Spleen (tissue), 11 donors: ENCODE data around the gene EVA1A. TPM values are rescaled to one million over a fixed set of nuclear protein-coding genes. Genes with fewer than 3 reads are reported as not detected.

Source experiments
- DNase-seq: peaks from one replicate; pipeline ENCODE4 v3.0.0-alpha.2; 2020
- H3K27ac ChIP-seq, 8 donors: fragments of 200-600 bp; sonication (generic) in 7 of 8; 1 replicate in 4 of 8; 2 replicates in 4 of 8; pipeline versions ENCODE4 v1.5.0 to v1.8.0; 2016 to 2021; ENCODE audit warnings: inconsistent platforms in 4 of 8, mild to moderate bottlenecking in 4 of 8, moderate library complexity in 1 of 8
- H3K27me3 ChIP-seq, 7 donors: fragments of 200-600 bp; sonication (generic) in 6 of 7; replicated peaks in 1 of 7; 1 replicate in 4 of 7; 2 replicates in 3 of 7; pipeline versions ENCODE4 v1.5.0 to v1.8.0; 2016 to 2021; ENCODE audit warnings: inconsistent platforms in 3 of 7, mild to moderate bottlenecking in 1 of 7
- H3K36me3 ChIP-seq, 6 donors: fragments of 200-600 bp; sonication (generic) in 5 of 6; 1 replicate in 4 of 6; 2 replicates in 2 of 6; pipeline versions ENCODE4 v1.5.0 to v1.8.0; 2016 to 2021; ENCODE audit warnings: inconsistent platforms in 2 of 6
- H3K4me1 ChIP-seq, 6 donors: fragments of 200-600 bp; sonication (generic) in 5 of 6; 1 replicate in 3 of 6; 2 replicates in 3 of 6; pipeline versions ENCODE4 v1.5.0 to v1.8.0; 2016 to 2021; ENCODE audit warnings: inconsistent platforms in 3 of 6
- H3K4me3 ChIP-seq, 8 donors: fragments of 200-600 bp; sonication (generic) in 7 of 8; 1 replicate in 4 of 8; 2 replicates in 4 of 8; pipeline versions ENCODE4 v1.5.0 to v1.8.0; 2016 to 2021; ENCODE audit warnings: inconsistent platforms in 4 of 8, mild to moderate bottlenecking in 4 of 8, moderate library complexity in 2 of 8
- H3K9me3 ChIP-seq, 8 donors: fragments of 200-600 bp; sonication (generic) in 7 of 8; 1 replicate in 4 of 8; 2 replicates in 4 of 8; pipeline versions ENCODE4 v1.5.0 to v1.8.0; 2016 to 2021; ENCODE audit warnings: inconsistent platforms in 4 of 8
- POLR2A ChIP-seq, 3 donors: fragments of 450-650 bp; IDR thresholded peaks; one replicate each; pipeline ENCODE4 v1.5.1; 2017; ENCODE audit warnings: antibody characterized with exemption in 3 of 3, mild to moderate bottlenecking in 1 of 3
- POLR2AphosphoS5 ChIP-seq, 3 donors: sonication (generic); formaldehyde crosslinking; IDR thresholded peaks; one replicate each; pipeline ENCODE4 v1.5.1; 2017; ENCODE audit warnings: antibody characterized with exemption in 3 of 3
- WGBS, 5 donors: extraction: QIAGEN DNeasy Blood & Tissue Kit in 3 of 5; methylation state at CpG; one replicate each; pipeline versions ENCODE4 v1.1.5 to v1.1.7; 2013 to 2018; 5-methylcytosine and 5-hydroxymethylcytosine counted together
- intact Hi-C: fragments of 100-400 bp; cut with DNase I; formaldehyde crosslinking; loops from one replicate; pipeline ENCODE4 v1.15.0; 2023; ENCODE audit warnings: low total_unique reads
- polyA plus RNA-seq, 3 donors: library from polyadenylated mRNA; stranded (reverse); fragments of 200-250 nt; gene quantifications; one replicate each; pipeline ENCODE4 v1.2.1, GENCODE V29; 2013
- total RNA-seq, 7 donors: library from RNA; depleted of rRNA in 3 of 7; stranded (reverse); fragments of >200 nt in 3 of 7; fragmentation: NEBNext Ultra II Directional in 4 of 7; extraction: Animal tissue kit (Norgen Biotek cat#: 25700) in 4 of 7; gene quantifications; one replicate each; pipeline versions ENCODE4 v1.1.0 to v1.2.1, GENCODE V29; 2016 to 2021
- TF ChIP-seq, protein P1 (sequence below), 11 experiments: fragments of 200-600 bp in 7 of 11; fragments of 450-650 bp in 4 of 11; sonication (generic) in 4 of 11; IDR thresholded peaks in 8 of 11; conservative IDR thresholded peaks in 3 of 11; 1 replicate in 7 of 11; 2 replicates in 4 of 11; pipeline versions ENCODE4 v1.4.0 to v1.8.0; 2016 to 2021; ENCODE audit warnings: antibody characterized with exemption in 11 of 11, inconsistent platforms in 4 of 11, mild to moderate bottlenecking in 1 of 11
- donor health status: healthy with polysubstance abuse.
- donor health status: DM: no; HTN: no; CAD: no; lungs with moderate emphysema.
- donor health status: DM: no; HTN: no; CAD: no.
- donor health status: Bipolar disorder and iron deficiency.
- donor health status: healthy.
- donor health status: DM: no; HTN: no; CAD: no.
- donor health status: DM: yes; HTN: yes; CAD: no.

Gene EVA1A
- total and polyA plus RNA-seq, 10 donors: 6.2 to 30.3 (median 14.4) TPM

DNA sequence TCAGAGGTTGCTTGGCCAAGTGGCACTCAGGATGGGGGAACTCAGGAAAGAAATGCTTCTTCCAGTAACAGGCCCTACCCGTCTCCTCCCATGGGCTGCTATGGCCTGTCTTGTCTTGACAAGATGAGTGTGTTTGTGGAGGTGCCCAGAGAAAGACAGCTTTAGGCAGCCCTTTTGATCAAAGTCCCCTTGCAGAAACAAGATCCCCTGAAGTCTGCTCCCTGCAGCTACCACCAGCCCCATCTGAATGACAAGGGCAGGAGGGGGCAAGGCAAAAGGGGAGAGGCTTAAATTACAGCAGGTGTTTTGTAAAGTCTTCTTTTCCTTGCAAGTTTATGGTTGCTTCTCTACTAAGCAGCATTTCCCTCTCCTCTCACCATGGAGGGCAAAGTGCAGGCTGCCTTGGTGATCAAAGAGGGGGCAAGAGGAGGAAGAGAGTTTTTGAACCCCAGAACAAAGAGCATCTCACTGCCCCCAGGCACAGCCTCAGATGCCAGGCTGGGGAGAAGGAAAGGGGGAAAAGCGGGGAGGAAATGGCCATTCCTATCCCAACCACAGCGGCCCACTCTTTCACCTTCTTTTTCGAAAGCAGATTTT lies 6.7 kb downstream of the EVA1A start:
- no peak for DNase-seq
- WGBS, 5 donors: 87 to 96% (median 90%) methylated on average over 4 of the region's 4 CpGs
- TF ChIP-seq POLR2A (IDR thresholded peaks at IDR 0.05) (no peak), POLR2AphosphoS5 (IDR thresholded peaks at IDR 0.05) (no peak)
- TF ChIP-seq, protein P1, sequence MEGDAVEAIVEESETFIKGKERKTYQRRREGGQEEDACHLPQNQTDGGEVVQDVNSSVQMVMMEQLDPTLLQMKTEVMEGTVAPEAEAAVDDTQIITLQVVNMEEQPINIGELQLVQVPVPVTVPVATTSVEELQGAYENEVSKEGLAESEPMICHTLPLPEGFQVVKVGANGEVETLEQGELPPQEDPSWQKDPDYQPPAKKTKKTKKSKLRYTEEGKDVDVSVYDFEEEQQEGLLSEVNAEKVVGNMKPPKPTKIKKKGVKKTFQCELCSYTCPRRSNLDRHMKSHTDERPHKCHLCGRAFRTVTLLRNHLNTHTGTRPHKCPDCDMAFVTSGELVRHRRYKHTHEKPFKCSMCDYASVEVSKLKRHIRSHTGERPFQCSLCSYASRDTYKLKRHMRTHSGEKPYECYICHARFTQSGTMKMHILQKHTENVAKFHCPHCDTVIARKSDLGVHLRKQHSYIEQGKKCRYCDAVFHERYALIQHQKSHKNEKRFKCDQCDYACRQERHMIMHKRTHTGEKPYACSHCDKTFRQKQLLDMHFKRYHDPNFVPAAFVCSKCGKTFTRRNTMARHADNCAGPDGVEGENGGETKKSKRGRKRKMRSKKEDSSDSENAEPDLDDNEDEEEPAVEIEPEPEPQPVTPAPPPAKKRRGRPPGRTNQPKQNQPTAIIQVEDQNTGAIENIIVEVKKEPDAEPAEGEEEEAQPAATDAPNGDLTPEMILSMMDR (IDR thresholded peaks at IDR 0.05 in 8 of 11, conservative IDR thresholded peaks at IDR 0.05 in 3 of 11): no peak
- H3K27ac ChIP-seq: no peak overlapping the region
- no peaks in the 10 kb centered on the region for H3K9me3 ChIP-seq
- H3K4me1 ChIP-seq: no peaks in the 10 kb centered on the region
- no peaks in the 10 kb centered on the region for H3K36me3 ChIP-seq
- no peak overlapping the region for H3K4me3 ChIP-seq
- intact Hi-C loops: no loop called here
- peaks cover 0 to 15% (median 0%) of the 10 kb centered on the region in 7 donors for H3K27me3 ChIP-seq

DNA sequence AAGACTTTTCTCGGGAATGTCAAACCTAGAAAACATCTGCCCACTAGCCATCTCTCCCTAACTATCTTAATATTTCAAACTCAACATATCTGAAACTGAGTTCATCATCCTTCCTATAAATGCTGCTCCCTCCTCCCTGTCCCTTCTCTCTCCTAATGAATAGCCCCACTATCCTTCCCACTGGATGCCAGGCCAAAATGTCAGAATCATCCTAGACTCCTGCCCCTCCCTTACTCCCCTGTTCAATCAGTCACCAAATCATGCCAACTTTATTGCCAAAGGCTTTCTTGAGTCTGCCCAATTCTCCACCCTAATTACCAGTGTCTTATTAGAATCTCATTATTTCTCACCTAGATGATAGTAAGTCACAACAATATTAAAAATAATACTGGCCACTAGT lies 8.5 kb downstream of the EVA1A start:
- intact Hi-C loops: no loop called here
- no peak for DNase-seq
- Histone ChIP-seq H3K27ac (no peak overlapping the region), H3K9me3 (no peaks in the 10 kb centered on the region), H3K27me3 (peaks cover 0 to 3% (median 0%) of the 10 kb centered on the region in 7 donors), H3K4me3 (no peak overlapping the region), H3K4me1 (no peaks in the 10 kb centered on the region), H3K36me3 (no peaks in the 10 kb centered on the region)
- 79 to 97% (median 87%) methylated on average over 1 of the region's 1 CpG for WGBS, 5 donors
- TF ChIP-seq, protein P1 (IDR thresholded peaks at IDR 0.05 in 8 of 11, conservative IDR thresholded peaks at IDR 0.05 in 3 of 11): no peak

DNA sequence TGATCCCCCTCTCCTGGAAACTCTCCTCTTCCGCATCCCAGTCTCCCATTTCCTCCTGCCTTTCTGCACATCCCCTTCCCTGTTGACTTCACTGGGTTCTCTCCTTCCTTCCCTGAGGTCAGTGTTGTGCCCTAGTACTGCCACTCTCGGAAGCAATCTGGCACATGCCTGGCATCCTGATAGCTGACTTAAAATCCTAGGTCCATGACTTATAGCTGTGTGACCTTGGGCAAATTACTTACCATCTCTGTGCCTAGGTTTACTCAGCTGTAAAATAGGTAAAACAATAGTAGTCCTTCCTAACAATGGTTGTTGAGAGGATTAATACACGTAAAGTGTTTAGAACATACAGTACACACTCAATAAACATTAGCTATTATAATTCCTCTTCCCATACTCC lies 9.3 kb downstream of the EVA1A start:
- no peak for DNase-seq
- no peaks in the 10 kb centered on the region for H3K4me1 ChIP-seq
- H3K27ac ChIP-seq: no peak overlapping the region
- H3K4me3 ChIP-seq: no peak overlapping the region
- H3K9me3 ChIP-seq: no peaks in the 10 kb centered on the region
- intact Hi-C loops: no loop called here
- 87 to 94% (median 92%) methylated on average over 3 of the region's 3 CpGs for WGBS, 5 donors
- H3K36me3 ChIP-seq: no peaks in the 10 kb centered on the region
- TF ChIP-seq POLR2A (IDR thresholded peaks at IDR 0.05): no peak
- no peak for TF ChIP-seq POLR2AphosphoS5 (IDR thresholded peaks at IDR 0.05)
- TF ChIP-seq, protein P1 (IDR thresholded peaks at IDR 0.05 in 8 of 11, conservative IDR thresholded peaks at IDR 0.05 in 3 of 11): no peak
- H3K27me3 ChIP-seq: no peaks in the 10 kb centered on the region

DNA sequence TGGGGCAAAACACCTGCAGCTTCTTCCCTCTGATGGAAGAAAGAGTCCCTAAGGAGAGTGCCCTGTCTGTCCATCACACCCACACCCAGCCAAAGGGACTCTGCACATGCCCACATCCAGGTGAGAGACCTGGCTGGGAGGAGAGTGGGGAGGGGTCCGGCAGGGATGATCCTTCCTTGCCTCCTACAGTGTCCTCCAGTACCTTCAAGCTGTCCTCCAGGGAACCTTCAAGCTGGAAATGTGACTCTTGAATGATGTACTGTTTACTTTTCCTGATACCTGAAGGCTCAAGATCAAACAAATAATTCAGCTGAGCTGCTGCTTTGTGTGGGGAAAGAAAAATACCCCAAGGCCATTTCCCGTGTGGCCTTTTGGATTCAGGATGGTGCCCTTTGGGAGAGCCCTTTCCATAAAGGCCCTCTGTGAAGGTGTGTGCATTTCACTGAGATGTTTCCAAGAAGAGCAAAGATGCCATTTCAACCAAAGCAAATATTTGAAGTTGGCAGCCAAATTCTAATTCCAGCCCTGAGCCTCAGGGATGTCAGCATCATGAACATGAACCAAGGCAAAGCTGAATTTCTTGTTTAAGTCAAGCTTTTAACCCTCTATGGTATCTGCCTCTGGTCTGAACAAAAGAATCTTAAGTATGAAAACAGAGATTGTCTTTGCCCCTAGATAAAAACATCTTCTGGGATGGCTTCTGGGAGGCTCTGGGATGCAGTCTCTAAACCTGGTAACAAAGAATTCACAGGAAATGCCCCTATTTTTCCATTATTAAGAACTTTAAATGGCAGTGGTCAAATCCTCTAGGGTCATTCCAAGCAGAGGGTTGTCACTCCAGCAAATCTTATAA lies 11.1 kb downstream of the EVA1A start:
- Histone ChIP-seq H3K27me3 (no peaks in the 10 kb centered on the region), H3K36me3 (no peaks in the 10 kb centered on the region), H3K27ac (no peak overlapping the region), H3K9me3 (no peaks in the 10 kb centered on the region), H3K4me3 (no peak overlapping the region), H3K4me1 (no peaks in the 10 kb centered on the region)
- no peak for DNase-seq
- TF ChIP-seq POLR2AphosphoS5 (IDR thresholded peaks at IDR 0.05) (no peak), POLR2A (IDR thresholded peaks at IDR 0.05) (no peak)
- TF ChIP-seq, protein P1 (IDR thresholded peaks at IDR 0.05 in 8 of 11, conservative IDR thresholded peaks at IDR 0.05 in 3 of 11): no peak
- WGBS, 5 donors: 73 to 90% (median 87%) methylated on average over 2 of the region's 2 CpGs
- intact Hi-C loops: no loop called here
